Osteoblast (primary cell): ENCODE results near the gene EFHD2. TPM values are rescaled to one million over a fixed set of nuclear protein-coding genes. Genes with fewer than 3 reads are reported as not detected.
A peak's percentile ranks its signal among the peaks of the same experiment; 100 is the strongest.
"Not testable (repeated sequence)": the region's sequence is repeated elsewhere in the genome, so short reads cannot be mapped to it uniquely, and the experiment has no call there.

Experiments
- DNase-seq: peaks from one replicate; pipeline ENCODE4 v3.0.0; 2011; ENCODE audit warnings: low spot score, mixed read lengths; ENCODE audit not compliant: insufficient read length; ENCODE audit errors: missing footprints
- H2AFZ ChIP-seq: 2 replicates; pipeline ENCODE4 v1.6.0; 2011; ENCODE audit warnings: mild to moderate bottlenecking, low read length
- H3K27ac ChIP-seq: 2 replicates; pipeline ENCODE4 v1.5.1; 2011; ENCODE audit warnings: mild to moderate bottlenecking, low read depth, low read length, moderate library complexity
- H3K27me3 ChIP-seq: 2 replicates; pipeline ENCODE4 v1.6.0; 2012; ENCODE audit warnings: mild to moderate bottlenecking, control low read depth, inconsistent platforms, low read length, moderate library complexity; ENCODE audit not compliant: insufficient read depth
- H3K36me3 ChIP-seq: 2 replicates; pipeline ENCODE4 v1.5.1; 2011; ENCODE audit warnings: mild to moderate bottlenecking, low read length, control low read depth, moderate library complexity; ENCODE audit not compliant: insufficient read depth
- H3K4me1 ChIP-seq: 2 replicates; pipeline ENCODE4 v1.5.1; 2011; ENCODE audit warnings: mild to moderate bottlenecking, low read length, control low read depth, moderate library complexity; ENCODE audit not compliant: insufficient read depth
- H3K4me2 ChIP-seq: 2 replicates; pipeline ENCODE4 v1.6.0; 2011; ENCODE audit warnings: mild to moderate bottlenecking, low read length; ENCODE audit not compliant: insufficient read depth
- H3K4me3 ChIP-seq: fragments of 200-600 bp; sonication (generic); 3 replicates; pipeline ENCODE4 v1.5.1; 2012; ENCODE audit warnings: mild to moderate bottlenecking, low read length, inconsistent platforms; ENCODE audit not compliant: insufficient read depth
- H3K79me2 ChIP-seq: 2 replicates; pipeline ENCODE4 v1.6.0; 2012; ENCODE audit warnings: mild to moderate bottlenecking, low read length, control low read depth, inconsistent platforms; ENCODE audit not compliant: insufficient read depth
- H3K9me3 ChIP-seq: 2 replicates; pipeline ENCODE4 v1.5.1; 2011; ENCODE audit warnings: low read depth, low read length, control low read depth
- H4K20me1 ChIP-seq: 2 replicates; pipeline ENCODE4 v1.6.0; 2012; ENCODE audit warnings: mild to moderate bottlenecking, low read length, control low read depth; ENCODE audit not compliant: insufficient read depth
- CTCF ChIP-seq: IDR thresholded peaks from 2 replicates; pipeline ENCODE4 v1.5.1; 2011; ENCODE audit warnings: mild to moderate bottlenecking, low read depth, low read length, moderate library complexity; ENCODE audit errors: extremely low read depth
- total RNA-seq: library from RNA; depleted of rRNA; stranded (reverse); fragments of >200 nt; gene quantifications from 2 replicates; pipeline ENCODE4 v1.2.3, GENCODE V29; 2012

The EFHD2 gene
- total RNA-seq, 1 donor: 35.8 TPM

GRCh38 chr1:15425958-15426357, 16.3 kb downstream of the EFHD2 start:
- peaks cover 31% of the 10 kb centered on the region for H4K20me1 ChIP-seq
- peak; percentile 48 for DNase-seq
- no peaks in the 10 kb centered on the region for H3K9me3 ChIP-seq
- no peaks in the 10 kb centered on the region for H3K27me3 ChIP-seq
- H3K4me2 ChIP-seq: no peak overlapping the region
- peak overlapping the region; percentile 33 for H3K27ac ChIP-seq
- peaks cover 47% of the 10 kb centered on the region for H3K79me2 ChIP-seq
- H3K4me1 ChIP-seq: peaks cover 15% of the 10 kb centered on the region
- peaks cover 15% of the 10 kb centered on the region for H3K36me3 ChIP-seq
- no peak for TF ChIP-seq CTCF
- no peak overlapping the region for H3K4me3 ChIP-seq
- no peak overlapping the region for H2AFZ ChIP-seq

GRCh38 chr1:15426492-15427279, 17.0 kb downstream of the EFHD2 start:
- Histone ChIP-seq H3K9me3 (no peaks in the 10 kb centered on the region), H2AFZ (no peak overlapping the region), H3K36me3 (peaks cover 21% of the 10 kb centered on the region), H4K20me1 (peaks cover 27% of the 10 kb centered on the region), H3K79me2 (peaks cover 40% of the 10 kb centered on the region), H3K4me1 (peaks cover 15% of the 10 kb centered on the region), H3K4me2 (no peak overlapping the region), H3K27me3 (no peaks in the 10 kb centered on the region), H3K4me3 (no peak overlapping the region), H3K27ac (peak overlapping the region; percentile 51)
- DNase-seq: peak; percentile 93
- no peak for TF ChIP-seq CTCF

GRCh38 chr1:15427280-15427666, 17.6 kb downstream of the EFHD2 start:
- Histone ChIP-seq H3K27ac (peak overlapping the region; percentile 51), H3K9me3 (no peaks in the 10 kb centered on the region), H3K27me3 (no peaks in the 10 kb centered on the region), H2AFZ (no peak overlapping the region), H3K79me2 (peaks cover 36% of the 10 kb centered on the region), H3K4me1 (peaks cover 15% of the 10 kb centered on the region), H4K20me1 (peaks cover 27% of the 10 kb centered on the region), H3K36me3 (peaks cover 21% of the 10 kb centered on the region), H3K4me3 (no peak overlapping the region), H3K4me2 (no peak overlapping the region)
- TF ChIP-seq CTCF: no peak
- DNase-seq: peak; percentile 6

GRCh38 chr1:15428252-15428651, 18.6 kb downstream of the EFHD2 start:
- peaks cover 28% of the 10 kb centered on the region for H3K79me2 ChIP-seq
- not testable (repeated sequence) for H2AFZ ChIP-seq, H3K4me3 ChIP-seq, H3K27me3 ChIP-seq, H3K9me3 ChIP-seq, H3K27ac ChIP-seq, H3K4me2 ChIP-seq
- peaks cover 21% of the 10 kb centered on the region for H3K36me3 ChIP-seq
- DNase-seq: peak; percentile 38
- peaks cover 23% of the 10 kb centered on the region for H4K20me1 ChIP-seq
- peaks cover 22% of the 10 kb centered on the region for H3K4me1 ChIP-seq
